Gastrocnemius medialis (tissue), 4 donors: ENCODE measurements around the gene SLC25A1. TPM values are rescaled to one million over a fixed set of nuclear protein-coding genes. Genes with fewer than 3 reads are reported as not detected.

ENCODE experiments used
- ATAC-seq, 2 donors: fragments of 150-250 bp; one replicate each; pipeline ENCODE4 v1.9.1; 2016
- DNase-seq, 2 donors: peaks; one replicate each; pipeline ENCODE4 v3.0.0-alpha.2; 2019
- H3K27ac ChIP-seq, 4 donors: fragments of 200-600 bp; sonication (generic); 1 replicate in 1 of 4; 2 replicates in 3 of 4; pipeline ENCODE4 v1.5.1; 2016 to 2018; ENCODE audit warnings: mild to moderate bottlenecking in 2 of 4, moderate library complexity in 1 of 4
- H3K27me3 ChIP-seq, 3 donors: fragments of 200-600 bp; sonication (generic) in 2 of 3; 1 replicate in 1 of 3; 2 replicates in 2 of 3; pipeline versions ENCODE4 v1.5.1 to v1.6.0; 2016 to 2019; ENCODE audit warnings: mild to moderate bottlenecking in 1 of 3, moderate library complexity in 1 of 3
- H3K36me3 ChIP-seq, 2 donors: fragments of 200-600 bp; sonication (generic) in 1 of 2; one replicate each; pipeline ENCODE4 v1.5.1; 2017 to 2018
- H3K4me1 ChIP-seq, 2 donors: fragments of 200-600 bp; sonication (generic) in 1 of 2; one replicate each; pipeline ENCODE4 v1.5.1; 2016 to 2017; ENCODE audit warnings: mild to moderate bottlenecking in 2 of 2
- H3K4me3 ChIP-seq, 4 donors: fragments of 200-600 bp; sonication (generic) in 3 of 4; 1 replicate in 1 of 4; 2 replicates in 3 of 4; pipeline ENCODE4 v1.5.1; 2016 to 2019; ENCODE audit warnings: mild to moderate bottlenecking in 2 of 4
- H3K9me3 ChIP-seq, 3 donors: fragments of 200-600 bp; sonication (generic) in 2 of 3; 1 replicate in 1 of 3; 2 replicates in 2 of 3; pipeline ENCODE4 v1.5.1; 2016 to 2019
- POLR2A ChIP-seq, 2 donors: fragments of 450-650 bp; IDR thresholded peaks; one replicate each; pipeline ENCODE4 v1.6.1; 2017; ENCODE audit warnings: antibody characterized with exemption in 2 of 2, mild to moderate bottlenecking in 2 of 2, moderate library complexity in 2 of 2
- in situ Hi-C, 4 donors: fragments of 200-750 bp; cut with MboI; loops; one replicate each; pipeline versions ENCODE4 v1.15.0 to v1.8.0; 2017; ENCODE audit warnings: low sequenced_read_pairs in 4 of 4
- intact Hi-C: fragments of 100-400 bp; cut with DNase I; formaldehyde crosslinking; loops from one replicate; pipeline ENCODE4 v1.15.1; 2023; ENCODE audit warnings: low total_unique reads
- total RNA-seq, 4 donors: library from RNA; depleted of rRNA; stranded (reverse); fragments of >200 nt; gene quantifications; one replicate each; pipeline versions ENCODE4 v1.1.0 to v1.2.3, GENCODE V29; 2016
- TF ChIP-seq, protein P1 (sequence below), 5 experiments: fragments of 450-650 bp in 3 of 5; fragments of 200-600 bp in 2 of 5; sonication (generic) in 2 of 5; IDR thresholded peaks in 4 of 5; conservative IDR thresholded peaks in 1 of 5; 1 replicate in 4 of 5; 2 replicates in 1 of 5; pipeline ENCODE4 v1.5.1; 2016 to 2019; ENCODE audit warnings: antibody characterized with exemption in 5 of 5, mild to moderate bottlenecking in 3 of 5, moderate library complexity in 3 of 5

The SLC25A1 gene
- total RNA-seq, 4 donors from 2014 or later = 10.5 to 16.6 (median 13.5) TPM

DNA sequence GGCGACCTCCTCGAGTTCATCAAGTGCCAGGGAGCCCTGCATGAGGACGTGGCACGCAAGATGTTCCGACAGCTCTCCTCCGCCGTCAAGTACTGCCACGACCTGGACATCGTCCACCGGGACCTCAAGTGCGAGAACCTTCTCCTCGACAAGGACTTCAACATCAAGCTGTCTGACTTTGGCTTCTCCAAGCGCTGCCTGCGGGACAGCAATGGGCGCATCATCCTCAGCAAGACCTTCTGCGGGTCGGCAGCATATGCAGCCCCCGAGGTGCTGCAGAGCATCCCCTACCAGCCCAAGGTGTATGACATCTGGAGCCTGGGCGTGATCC is 46.9 kb downstream of the SLC25A1 start:
- intact Hi-C loops (no loop called here), in situ Hi-C loops (loop anchor here in 1 of 4 donors (25.0 kb wide), 1 partner anchor 506 kb away; no protein-coding TSS in a partner anchor)
- Histone ChIP-seq H3K27me3 (no peaks in the 10 kb centered on the region), H3K36me3 (peaks cover 0 to 26% of the 10 kb centered on the region in 2 donors), H3K9me3 (no peaks in the 10 kb centered on the region), H3K27ac (no peak overlapping the region), H3K4me1 (peaks cover 0 to 3% of the 10 kb centered on the region in 2 donors), H3K4me3 (no peak overlapping the region)
- ATAC-seq = no peak
- TF ChIP-seq POLR2A (IDR thresholded peaks at IDR 0.05) = no peak
- TF ChIP-seq, protein P1, sequence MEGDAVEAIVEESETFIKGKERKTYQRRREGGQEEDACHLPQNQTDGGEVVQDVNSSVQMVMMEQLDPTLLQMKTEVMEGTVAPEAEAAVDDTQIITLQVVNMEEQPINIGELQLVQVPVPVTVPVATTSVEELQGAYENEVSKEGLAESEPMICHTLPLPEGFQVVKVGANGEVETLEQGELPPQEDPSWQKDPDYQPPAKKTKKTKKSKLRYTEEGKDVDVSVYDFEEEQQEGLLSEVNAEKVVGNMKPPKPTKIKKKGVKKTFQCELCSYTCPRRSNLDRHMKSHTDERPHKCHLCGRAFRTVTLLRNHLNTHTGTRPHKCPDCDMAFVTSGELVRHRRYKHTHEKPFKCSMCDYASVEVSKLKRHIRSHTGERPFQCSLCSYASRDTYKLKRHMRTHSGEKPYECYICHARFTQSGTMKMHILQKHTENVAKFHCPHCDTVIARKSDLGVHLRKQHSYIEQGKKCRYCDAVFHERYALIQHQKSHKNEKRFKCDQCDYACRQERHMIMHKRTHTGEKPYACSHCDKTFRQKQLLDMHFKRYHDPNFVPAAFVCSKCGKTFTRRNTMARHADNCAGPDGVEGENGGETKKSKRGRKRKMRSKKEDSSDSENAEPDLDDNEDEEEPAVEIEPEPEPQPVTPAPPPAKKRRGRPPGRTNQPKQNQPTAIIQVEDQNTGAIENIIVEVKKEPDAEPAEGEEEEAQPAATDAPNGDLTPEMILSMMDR (IDR thresholded peaks at IDR 0.05 in 4 of 5, conservative IDR thresholded peaks at IDR 0.05 in 1 of 5) = no peak
- no peak for DNase-seq

DNA sequence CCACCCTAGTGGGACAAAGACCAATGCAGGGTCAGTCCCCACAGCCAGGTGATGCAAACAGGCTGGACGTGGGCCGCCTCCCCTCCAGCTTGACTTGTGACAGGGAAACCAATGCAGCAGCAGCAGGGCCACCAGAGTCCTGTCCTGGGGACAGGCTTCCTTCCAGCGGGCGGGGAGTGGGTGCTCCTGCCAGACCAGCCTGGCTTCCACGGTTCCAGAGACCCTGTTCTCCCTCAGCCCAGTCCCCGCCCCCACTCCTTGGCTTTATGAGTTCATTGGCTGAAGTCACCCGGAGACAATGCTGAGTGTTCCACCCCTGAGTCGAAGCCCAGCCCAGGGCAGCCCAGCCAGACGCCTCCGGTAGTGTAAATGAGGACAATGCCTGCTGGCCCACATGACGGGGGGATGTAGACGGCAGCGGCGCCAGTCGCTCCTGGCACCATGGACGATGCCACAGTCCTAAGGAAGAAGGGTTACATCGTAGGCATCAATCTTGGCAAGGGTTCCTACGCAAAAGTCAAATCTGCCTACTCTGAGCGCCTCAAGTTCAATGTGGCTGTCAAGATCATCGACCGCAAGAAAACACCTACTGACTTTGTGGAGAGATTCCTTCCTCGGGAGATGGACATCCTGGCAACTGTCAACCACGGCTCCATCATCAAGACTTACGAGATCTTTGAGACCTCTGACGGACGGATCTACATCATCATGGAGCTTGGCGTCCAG is 47.4 kb downstream of the SLC25A1 start, which contains the start of gene TSSK2:
TSS of gene TSSK2 (plus strand) at position 350 of the 726 bp plus-strand sequence. CDS start at position 442, 92 bp downstream.
- ATAC-seq = no peak
- no peak for DNase-seq

DNA sequence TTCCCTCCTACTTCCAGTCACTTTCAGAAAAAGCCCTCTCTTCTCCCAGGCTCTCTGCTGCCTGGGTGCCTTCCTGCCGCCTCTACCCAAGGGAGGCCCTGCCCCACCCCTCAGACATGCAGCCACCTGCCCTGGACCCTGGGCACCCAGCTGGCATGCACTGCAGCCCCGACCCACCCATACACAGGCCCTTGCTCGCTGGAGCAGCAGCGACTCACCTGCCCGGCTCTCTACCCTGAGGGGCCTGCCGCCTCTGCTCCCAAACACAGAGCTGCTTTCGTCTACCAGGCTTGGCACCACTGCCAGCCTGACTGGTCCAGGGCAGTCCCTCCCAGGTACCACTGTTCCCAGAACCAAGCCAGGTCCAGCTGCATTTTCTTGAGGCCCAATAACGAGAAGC is 48.7 kb downstream of the SLC25A1 start:
- Histone ChIP-seq H3K27ac (no peak overlapping the region), H3K4me3 (no peak overlapping the region), H3K27me3 (no peaks in the 10 kb centered on the region), H3K36me3 (peaks cover 0 to 20% of the 10 kb centered on the region in 2 donors), H3K9me3 (no peaks in the 10 kb centered on the region), H3K4me1 (no peaks in the 10 kb centered on the region)
- in situ Hi-C loops = loop anchor here in 1 of 4 donors (25.0 kb wide), 1 partner anchor 507 kb away; no protein-coding TSS in a partner anchor
- DNase-seq (no peak), ATAC-seq (no peak)
- TF ChIP-seq POLR2A (IDR thresholded peaks at IDR 0.05) = no peak
- intact Hi-C loops = no loop called here

More for the DNA sequence above, 47.4 kb downstream of the SLC25A1 start, which contains the start of gene TSSK2:
- intact Hi-C loops = no loop called here
- Histone ChIP-seq H3K4me3 (no peak within 1 kb of the TSS), H3K4me1 (peaks cover 0 to 3% of the 10 kb centered on the region in 2 donors), H3K27ac (no peak within 1 kb of the TSS), H3K27me3 (no peaks in the 10 kb centered on the region), H3K9me3 (no peaks in the 10 kb centered on the region), H3K36me3 (peaks cover 0 to 23% of the 10 kb centered on the region in 2 donors)
- in situ Hi-C loops = loop anchor here in 1 of 4 donors (25.0 kb wide), 1 partner anchor 506 kb away; no protein-coding TSS in a partner anchor
- no peak for TF ChIP-seq POLR2A (IDR thresholded peaks at IDR 0.05)
- TF ChIP-seq, protein P1 (IDR thresholded peaks at IDR 0.05 in 4 of 5, conservative IDR thresholded peaks at IDR 0.05 in 1 of 5) = no peak

DNA sequence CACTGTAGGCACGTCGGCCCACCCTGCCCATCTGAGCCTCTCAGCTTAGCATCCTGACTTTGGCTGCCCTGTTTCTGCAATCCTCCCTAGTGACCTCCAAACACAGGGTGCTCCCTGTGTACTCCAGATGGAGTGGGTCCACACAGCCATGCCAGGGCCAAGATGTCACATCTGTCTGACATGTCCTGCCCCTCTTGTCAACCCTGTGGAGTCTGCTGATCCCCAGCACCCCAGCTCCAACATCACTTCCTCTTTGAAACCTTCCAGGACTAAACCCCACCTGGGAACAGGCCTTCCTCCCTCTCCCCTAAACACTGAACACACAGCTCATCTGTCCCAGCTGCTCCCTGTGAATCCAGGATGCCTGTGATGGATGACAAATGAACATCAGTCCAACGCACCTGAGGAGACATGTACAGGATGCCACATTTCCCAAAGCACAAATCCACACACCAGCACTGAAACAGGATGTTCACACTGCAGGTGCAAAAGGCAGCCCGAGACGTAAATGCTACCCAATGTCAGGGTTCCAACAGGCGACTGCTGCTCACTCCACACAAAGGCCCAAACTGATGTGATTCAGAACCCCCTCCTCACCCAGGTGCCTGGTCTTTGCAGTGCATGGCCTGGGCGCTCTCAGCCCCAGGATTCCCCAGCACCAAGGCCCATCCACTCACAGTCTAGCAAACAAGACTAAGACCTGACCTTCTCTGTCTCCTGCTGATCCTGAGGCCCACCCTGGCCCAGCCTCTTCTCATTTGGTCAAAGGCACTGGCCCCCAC is 49.4 kb downstream of the SLC25A1 start:
- Histone ChIP-seq H3K36me3 (peaks cover 0 to 13% of the 10 kb centered on the region in 2 donors), H3K4me3 (no peak overlapping the region), H3K9me3 (no peaks in the 10 kb centered on the region), H3K27ac (no peak overlapping the region), H3K27me3 (no peaks in the 10 kb centered on the region), H3K4me1 (no peaks in the 10 kb centered on the region)
- intact Hi-C loops (no loop called here), in situ Hi-C loops (loop anchor here in 1 of 4 donors (25.0 kb wide), 1 partner anchor 508 kb away; no protein-coding TSS in a partner anchor)
- no peak for DNase-seq
- TF ChIP-seq, protein P1 (IDR thresholded peaks at IDR 0.05 in 4 of 5, conservative IDR thresholded peaks at IDR 0.05 in 1 of 5) = no peak
- TF ChIP-seq POLR2A (IDR thresholded peaks at IDR 0.05) = no peak
- no peak for ATAC-seq

DNA sequence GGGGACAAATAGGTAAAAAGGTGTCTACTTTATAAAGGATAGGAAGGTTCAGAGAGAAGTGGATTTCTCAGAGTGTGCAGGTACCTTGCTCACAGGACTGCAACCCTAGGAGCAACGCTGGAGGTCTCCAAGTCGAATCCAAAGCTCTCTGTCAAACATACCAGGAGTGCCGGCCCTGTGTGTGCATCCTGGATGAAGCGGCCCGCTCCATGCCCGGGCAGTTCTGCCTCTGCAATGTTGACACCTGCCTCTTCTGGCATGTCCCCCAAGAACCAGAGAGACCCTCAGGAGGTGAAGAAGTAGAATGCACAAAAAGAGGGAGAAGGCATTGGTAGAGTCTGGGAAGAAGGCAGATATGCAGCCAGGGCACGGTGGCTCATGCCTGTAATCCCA is 50.5 kb downstream of the SLC25A1 start:
- H3K36me3 ChIP-seq = peaks cover 0 to 2% of the 10 kb centered on the region in 2 donors
- in situ Hi-C loops (loop anchor here in 1 of 4 donors (25.0 kb wide), 1 partner anchor 509 kb away; no protein-coding TSS in a partner anchor), intact Hi-C loops (no loop called here)
- H3K9me3 ChIP-seq = no peaks in the 10 kb centered on the region
- DNase-seq (no peak), ATAC-seq (no peak)
- H3K4me1 ChIP-seq = peaks cover 2% of the 10 kb centered on the region in 2 donors
- no peak overlapping the region for H3K27ac ChIP-seq
- H3K27me3 ChIP-seq = no peaks in the 10 kb centered on the region
- no peak overlapping the region for H3K4me3 ChIP-seq
- TF ChIP-seq POLR2A (IDR thresholded peaks at IDR 0.05) = no peak
- TF ChIP-seq, protein P1 (IDR thresholded peaks at IDR 0.05 in 4 of 5, conservative IDR thresholded peaks at IDR 0.05 in 1 of 5) = no peak
